ENCODE data around the gene ARL6IP4.

DNA sequence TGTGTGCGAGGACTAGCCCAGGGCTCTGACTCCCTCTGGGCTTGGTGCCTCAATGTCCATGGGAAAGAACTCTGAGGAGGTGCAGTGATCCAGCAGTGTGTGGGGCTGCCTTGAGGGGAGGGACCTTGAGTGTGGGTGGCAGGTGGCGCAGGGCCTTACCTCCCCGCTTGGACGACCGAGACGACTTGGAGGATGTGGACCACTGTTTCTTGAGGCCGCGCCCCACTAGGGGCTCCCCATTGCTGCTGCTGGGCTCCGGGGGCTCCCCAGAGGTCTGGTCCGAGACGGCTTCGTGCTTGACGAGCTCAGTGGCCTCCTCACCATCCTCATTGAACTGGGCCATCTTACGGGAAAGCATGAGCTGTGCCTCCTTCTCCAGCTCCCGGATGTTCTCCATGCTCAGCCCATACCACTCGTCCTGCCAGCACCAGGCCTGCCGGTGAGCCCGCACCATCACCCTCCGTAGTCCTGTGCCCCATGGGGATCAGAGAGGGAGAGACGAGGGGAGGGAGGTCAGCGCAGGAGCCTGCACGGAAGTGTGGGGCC is 24.7 kb downstream of the ARL6IP4 start:
- TF ChIP-seq PAX5 (IDR thresholded peaks at IDR 0.05; ENCODE audit: insufficient read depth, low read length, severe bottlenecking): no peak
- TF ChIP-seq POLR2AphosphoS5 (IDR thresholded peaks at IDR 0.05; ENCODE audit: low read depth, low read length): no peak
- TF ChIP-seq POLR2A (IDR thresholded peaks at IDR 0.05; ENCODE audit: low read depth, low read length): no peak
- TF ChIP-seq SPI1 (IDR thresholded peaks at IDR 0.05; ENCODE audit: low read depth, low read length): no peak

Measured in GM12891 (cell line).